ENCODE results near the gene TUT4. TPM values are rescaled to one million over a fixed set of nuclear protein-coding genes. Genes with fewer than 3 reads are reported as not detected.

TUT4 gene
- total and polyA plus RNA-seq, 9 donors = 35.6 to 90.5 (median 65.2) TPM

- Histone ChIP-seq H3K27ac (peak overlapping the region; percentile 2 to 75), H3K4me1 (ENCODE audit: insufficient read depth) (peaks cover 5% of the 10 kb centered on the region), H3K9me3 (no peaks in the 10 kb centered on the region), H3K4me3 (peak overlapping the region; percentile 76), H3K36me3 (no peaks in the 10 kb centered on the region), H3K27me3 (no peaks in the 10 kb centered on the region)
- DNase-seq = no peak
- TF ChIP-seq CTCF (IDR thresholded peaks at IDR 0.05) = no peak
- no peak for TF ChIP-seq POLR2A (IDR thresholded peaks at IDR 0.05)
- TF ChIP-seq EP300 (IDR thresholded peaks at IDR 0.05) = no peak
- WGBS, 3 donors = 1 to 3% (median 1%) methylated on average over 8 of the region's 8 CpGs
- intact Hi-C loops (cut with DNase I) = no loop called here
Measured at GRCh38 chr1:52404975-52405338, 147.9 kb downstream of the TUT4 start.

- Histone ChIP-seq H3K4me3 (peak within 1 kb of the TSS; percentile 76), H3K36me3 (no peaks in the 10 kb centered on the region), H3K9me3 (no peaks in the 10 kb centered on the region), H3K27me3 (no peaks in the 10 kb centered on the region), H3K4me1 (ENCODE audit: insufficient read depth) (peaks cover 5% of the 10 kb centered on the region), H3K27ac (peak within 1 kb of the TSS; percentile 2 to 75)
- peak; percentile 68 for TF ChIP-seq POLR2A (IDR thresholded peaks at IDR 0.05)
- TF ChIP-seq CTCF (IDR thresholded peaks at IDR 0.05) = peak in 1 of 3 donors; percentile 47
- TF ChIP-seq EP300 (IDR thresholded peaks at IDR 0.05) = no peak
- WGBS, 3 donors = 0 to 1% (median 0%) methylated on average over 57 of the region's 57 CpGs
- intact Hi-C loops (cut with DNase I) = no loop called here
- DNase-seq = peak; percentile 97 to 99 (median 98)
Measured at GRCh38 chr1:52404116-52404974, 148.5 kb downstream of the TUT4 start, which contains the start of the genes ORC1 and PRPF38A. ORC1 (minus strand) TSS chr1:52404423; CDS start chr1:52402223, 2,200 bp downstream. PRPF38A (plus strand) TSS chr1:52404602; CDS start chr1:52404750, 148 bp downstream.

GRCh38 chr1:52403566-52404115 is 149.3 kb downstream of the TUT4 start:
- peaks cover 5% of the 10 kb centered on the region for H3K4me1 ChIP-seq (ENCODE audit: insufficient read depth)
- intact Hi-C loops (cut with DNase I) = no loop called here
- no peaks in the 10 kb centered on the region for H3K27me3 ChIP-seq
- DNase-seq = no peak
- TF ChIP-seq POLR2A (IDR thresholded peaks at IDR 0.05) (no peak), CTCF (IDR thresholded peaks at IDR 0.05) (no peak), EP300 (IDR thresholded peaks at IDR 0.05) (no peak)
- 0 to 1% (median 0%) methylated on average over 16 of the region's 16 CpGs for WGBS, 3 donors
- no peaks in the 10 kb centered on the region for H3K9me3 ChIP-seq
- no peak overlapping the region for H3K27ac ChIP-seq
- H3K4me3 ChIP-seq = peak overlapping the region; percentile 76
- H3K36me3 ChIP-seq = no peaks in the 10 kb centered on the region

GRCh38 chr1:52402860-52403240 is 150.0 kb downstream of the TUT4 start:
- Histone ChIP-seq H3K27me3 (no peaks in the 10 kb centered on the region), H3K36me3 (no peaks in the 10 kb centered on the region), H3K4me1 (ENCODE audit: insufficient read depth) (peaks cover 5% of the 10 kb centered on the region), H3K27ac (no peak overlapping the region), H3K9me3 (no peaks in the 10 kb centered on the region), H3K4me3 (no peak overlapping the region)
- DNase-seq = no peak
- 50 to 61% (median 51%) methylated on average over 3 of the region's 3 CpGs for WGBS, 3 donors
- TF ChIP-seq CTCF (IDR thresholded peaks at IDR 0.05) = no peak
- no peak for TF ChIP-seq POLR2A (IDR thresholded peaks at IDR 0.05)
- TF ChIP-seq EP300 (IDR thresholded peaks at IDR 0.05) = no peak
- intact Hi-C loops (cut with DNase I) = no loop called here

Data from ovary (tissue), 9 donors.